PFSK-1 (cell line): ENCODE data around the gene PTPRN2.

Experiments used
- POLR2AphosphoS5 ChIP-seq: IDR thresholded peaks from 2 replicates; pipeline ENCODE4 v1.6.1; 2012; ENCODE audit warnings: low read depth, mild to moderate bottlenecking, control low read depth, low read length, moderate library complexity
- SIN3A ChIP-seq: IDR thresholded peaks from 2 replicates; pipeline ENCODE4 v1.6.1; 2012; ENCODE audit warnings: mild to moderate bottlenecking, low read length, moderate library complexity, borderline replicate concordance; ENCODE audit not compliant: insufficient read depth
- TAF1 ChIP-seq: IDR thresholded peaks from 2 replicates; pipeline ENCODE4 v1.6.1; 2012; ENCODE audit warnings: low read length, control low read depth, borderline replicate concordance; ENCODE audit not compliant: insufficient read depth
- TF ChIP-seq, protein P1 (sequence below), 2 experiments: IDR thresholded peaks; 2 replicates each; pipeline versions ENCODE4 v1.6.1 to v1.8.0; 2011 to 2012; ENCODE audit warnings: low read depth in 2 of 2, low read length in 2 of 2, control low read depth in 1 of 2, inconsistent platforms in 1 of 2, mild to moderate bottlenecking in 1 of 2, moderate library complexity in 1 of 2; ENCODE audit not compliant: insufficient read depth in 1 of 2

DNA sequence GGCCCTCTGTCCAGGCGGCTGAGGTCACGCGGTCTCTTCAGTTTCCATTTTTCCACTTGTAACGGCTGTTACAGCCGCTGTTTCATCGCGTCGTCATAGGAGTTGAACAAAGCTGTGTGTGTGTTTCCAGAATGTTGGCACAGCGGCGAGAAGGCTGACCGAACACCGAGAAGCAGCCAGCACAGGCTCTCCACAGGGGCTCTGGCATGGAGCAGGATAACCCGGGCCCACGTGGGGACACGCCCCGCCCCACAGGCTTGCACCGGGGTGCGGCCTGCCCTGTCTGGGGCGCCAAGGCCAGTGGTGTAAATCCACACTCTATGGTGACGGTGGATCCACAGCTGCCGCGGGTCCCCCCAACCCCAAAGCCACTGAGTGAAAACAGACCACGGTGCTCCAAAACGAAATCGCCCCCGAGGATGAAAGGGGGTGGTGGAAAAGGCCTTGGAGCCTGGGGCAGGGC, 802.6 kb downstream of the PTPRN2 start:
- TF ChIP-seq TAF1 (no peak), POLR2AphosphoS5 (no peak), SIN3A (no peak)
- TF ChIP-seq, protein P1, sequence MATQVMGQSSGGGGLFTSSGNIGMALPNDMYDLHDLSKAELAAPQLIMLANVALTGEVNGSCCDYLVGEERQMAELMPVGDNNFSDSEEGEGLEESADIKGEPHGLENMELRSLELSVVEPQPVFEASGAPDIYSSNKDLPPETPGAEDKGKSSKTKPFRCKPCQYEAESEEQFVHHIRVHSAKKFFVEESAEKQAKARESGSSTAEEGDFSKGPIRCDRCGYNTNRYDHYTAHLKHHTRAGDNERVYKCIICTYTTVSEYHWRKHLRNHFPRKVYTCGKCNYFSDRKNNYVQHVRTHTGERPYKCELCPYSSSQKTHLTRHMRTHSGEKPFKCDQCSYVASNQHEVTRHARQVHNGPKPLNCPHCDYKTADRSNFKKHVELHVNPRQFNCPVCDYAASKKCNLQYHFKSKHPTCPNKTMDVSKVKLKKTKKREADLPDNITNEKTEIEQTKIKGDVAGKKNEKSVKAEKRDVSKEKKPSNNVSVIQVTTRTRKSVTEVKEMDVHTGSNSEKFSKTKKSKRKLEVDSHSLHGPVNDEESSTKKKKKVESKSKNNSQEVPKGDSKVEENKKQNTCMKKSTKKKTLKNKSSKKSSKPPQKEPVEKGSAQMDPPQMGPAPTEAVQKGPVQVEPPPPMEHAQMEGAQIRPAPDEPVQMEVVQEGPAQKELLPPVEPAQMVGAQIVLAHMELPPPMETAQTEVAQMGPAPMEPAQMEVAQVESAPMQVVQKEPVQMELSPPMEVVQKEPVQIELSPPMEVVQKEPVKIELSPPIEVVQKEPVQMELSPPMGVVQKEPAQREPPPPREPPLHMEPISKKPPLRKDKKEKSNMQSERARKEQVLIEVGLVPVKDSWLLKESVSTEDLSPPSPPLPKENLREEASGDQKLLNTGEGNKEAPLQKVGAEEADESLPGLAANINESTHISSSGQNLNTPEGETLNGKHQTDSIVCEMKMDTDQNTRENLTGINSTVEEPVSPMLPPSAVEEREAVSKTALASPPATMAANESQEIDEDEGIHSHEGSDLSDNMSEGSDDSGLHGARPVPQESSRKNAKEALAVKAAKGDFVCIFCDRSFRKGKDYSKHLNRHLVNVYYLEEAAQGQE (IDR thresholded peaks at IDR 0.05; ENCODE audit: insufficient read depth in 1 of 2, low read depth in 2 of 2, low read length in 2 of 2) = no peak
